ENCODE data around the gene CCDC57.

Gene CCDC57

DNA sequence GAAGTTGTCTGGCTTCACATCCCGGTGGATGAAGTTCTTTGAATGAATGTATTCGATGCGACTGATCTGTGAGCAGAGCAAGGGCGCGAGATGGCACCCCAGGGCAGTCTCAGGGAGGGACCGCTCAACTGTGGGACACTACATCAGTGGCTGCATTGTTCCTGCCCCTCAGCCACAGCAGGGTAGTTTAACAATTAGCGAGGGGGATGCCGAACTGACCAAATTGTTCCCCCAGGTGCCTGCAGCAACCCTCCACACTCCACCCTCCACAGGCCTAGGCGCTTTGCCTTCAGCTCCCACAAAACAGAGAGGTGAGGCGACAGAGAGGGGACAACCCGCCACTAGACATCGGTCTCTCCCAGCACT, 40.5 kb upstream of the CCDC57 start:
- no peak overlapping the region for H3K27ac ChIP-seq
- no peak overlapping the region for H2AFZ ChIP-seq (ENCODE audit: low read depth)
- H3K9ac ChIP-seq = no peak overlapping the region
- H3K27me3 ChIP-seq (ENCODE audit: insufficient read depth, low read depth) = no peaks in the 10 kb centered on the region
- H3K4me3 ChIP-seq (IDR thresholded peaks at IDR 0.05; ENCODE audit: insufficient read depth, low read depth, low read length) = no peak overlapping the region
- H4K20me1 ChIP-seq (ENCODE audit: insufficient read depth) = no peaks in the 10 kb centered on the region
- peaks cover 10% of the 10 kb centered on the region; the same call in 1 of the 2 replicates for H3K79me2 ChIP-seq (ENCODE audit: insufficient read depth, low read depth)
- no peak overlapping the region for H3K4me2 ChIP-seq
- TF ChIP-seq, protein P1, sequence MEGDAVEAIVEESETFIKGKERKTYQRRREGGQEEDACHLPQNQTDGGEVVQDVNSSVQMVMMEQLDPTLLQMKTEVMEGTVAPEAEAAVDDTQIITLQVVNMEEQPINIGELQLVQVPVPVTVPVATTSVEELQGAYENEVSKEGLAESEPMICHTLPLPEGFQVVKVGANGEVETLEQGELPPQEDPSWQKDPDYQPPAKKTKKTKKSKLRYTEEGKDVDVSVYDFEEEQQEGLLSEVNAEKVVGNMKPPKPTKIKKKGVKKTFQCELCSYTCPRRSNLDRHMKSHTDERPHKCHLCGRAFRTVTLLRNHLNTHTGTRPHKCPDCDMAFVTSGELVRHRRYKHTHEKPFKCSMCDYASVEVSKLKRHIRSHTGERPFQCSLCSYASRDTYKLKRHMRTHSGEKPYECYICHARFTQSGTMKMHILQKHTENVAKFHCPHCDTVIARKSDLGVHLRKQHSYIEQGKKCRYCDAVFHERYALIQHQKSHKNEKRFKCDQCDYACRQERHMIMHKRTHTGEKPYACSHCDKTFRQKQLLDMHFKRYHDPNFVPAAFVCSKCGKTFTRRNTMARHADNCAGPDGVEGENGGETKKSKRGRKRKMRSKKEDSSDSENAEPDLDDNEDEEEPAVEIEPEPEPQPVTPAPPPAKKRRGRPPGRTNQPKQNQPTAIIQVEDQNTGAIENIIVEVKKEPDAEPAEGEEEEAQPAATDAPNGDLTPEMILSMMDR (conservative IDR thresholded peaks at IDR 0.05; ENCODE audit: low read depth, low read length) = no peak
- peaks cover 14% of the 10 kb centered on the region; the same call in 1 of the 2 replicates for H3K36me3 ChIP-seq (ENCODE audit: insufficient read depth)
- no peaks in the 10 kb centered on the region for H3K4me1 ChIP-seq (ENCODE audit: low read depth, poor library complexity, severe bottlenecking)

DNA sequence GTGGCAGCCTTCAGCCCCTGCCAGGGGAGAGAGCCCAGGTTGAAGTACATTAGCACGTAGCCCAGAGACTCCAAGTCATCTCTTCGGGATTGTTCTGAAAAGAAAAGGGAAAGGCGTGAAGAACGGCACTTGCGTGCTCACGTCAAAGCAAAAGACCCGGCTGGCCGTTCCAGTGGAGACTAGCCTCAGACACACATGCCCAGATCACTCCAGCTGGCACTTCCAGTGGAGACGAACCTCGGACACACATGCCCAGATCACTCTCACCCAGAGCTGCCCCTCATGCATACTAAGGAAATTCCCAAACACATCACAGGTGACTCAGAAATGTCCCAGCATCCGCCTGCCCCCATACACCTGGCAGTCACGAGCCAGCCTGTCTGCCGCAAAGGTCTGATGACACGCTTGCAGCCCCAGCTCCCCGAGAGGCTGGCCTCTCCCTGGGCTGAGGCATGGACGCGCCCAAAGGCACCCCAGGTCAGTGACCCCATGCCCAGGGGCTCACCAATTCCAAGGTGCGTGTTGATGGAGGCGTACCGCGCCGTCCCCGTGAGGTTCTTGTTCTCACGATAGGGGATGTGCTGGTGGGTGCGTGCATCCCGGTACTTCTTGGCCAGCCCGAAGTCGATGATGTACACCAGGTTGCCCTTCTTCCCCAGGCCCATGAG, 40.0 kb upstream of the CCDC57 start:
- H3K4me1 ChIP-seq (ENCODE audit: low read depth, poor library complexity, severe bottlenecking) = no peaks in the 10 kb centered on the region
- no peak overlapping the region for H3K4me2 ChIP-seq
- peaks cover 7% of the 10 kb centered on the region; the same call in 1 of the 2 replicates for H3K79me2 ChIP-seq (ENCODE audit: insufficient read depth, low read depth)
- H3K27me3 ChIP-seq (ENCODE audit: insufficient read depth, low read depth) = no peaks in the 10 kb centered on the region
- H3K4me3 ChIP-seq (IDR thresholded peaks at IDR 0.05; ENCODE audit: insufficient read depth, low read depth, low read length) = no peak overlapping the region
- H2AFZ ChIP-seq (ENCODE audit: low read depth) = no peak overlapping the region
- no peak overlapping the region for H3K9ac ChIP-seq
- H3K36me3 ChIP-seq (ENCODE audit: insufficient read depth) = peaks cover 17% of the 10 kb centered on the region; the same call in 1 of the 2 replicates
- H4K20me1 ChIP-seq (ENCODE audit: insufficient read depth) = no peaks in the 10 kb centered on the region
- TF ChIP-seq, protein P1 (conservative IDR thresholded peaks at IDR 0.05; ENCODE audit: low read depth, low read length) = no peak
- no peak overlapping the region for H3K27ac ChIP-seq

- H2AFZ ChIP-seq (ENCODE audit: low read depth) = no peak overlapping the region
- TF ChIP-seq, protein P1 (conservative IDR thresholded peaks at IDR 0.05; ENCODE audit: low read depth, low read length) = no peak
- H3K36me3 ChIP-seq (ENCODE audit: insufficient read depth) = peaks cover 16% of the 10 kb centered on the region; the same call in 1 of the 2 replicates
- no peak overlapping the region for H3K4me3 ChIP-seq (IDR thresholded peaks at IDR 0.05; ENCODE audit: insufficient read depth, low read depth, low read length)
- H3K27me3 ChIP-seq (ENCODE audit: insufficient read depth, low read depth) = no peaks in the 10 kb centered on the region
- no peak overlapping the region for H3K4me2 ChIP-seq
- no peak overlapping the region for H3K9ac ChIP-seq
- H3K4me1 ChIP-seq (ENCODE audit: low read depth, poor library complexity, severe bottlenecking) = no peaks in the 10 kb centered on the region
- H4K20me1 ChIP-seq (ENCODE audit: insufficient read depth) = no peaks in the 10 kb centered on the region
- no peaks in the 10 kb centered on the region; the same call in 1 of the 2 replicates for H3K79me2 ChIP-seq (ENCODE audit: insufficient read depth, low read depth)
- no peak overlapping the region for H3K27ac ChIP-seq
Observed at GRCh38 chr17:82250868-82251500, 38.3 kb upstream of the CCDC57 start.

- Histone ChIP-seq H3K4me1 (ENCODE audit: low read depth, poor library complexity, severe bottlenecking) (no peaks in the 10 kb centered on the region), H3K36me3 (ENCODE audit: insufficient read depth) (peaks cover 13% of the 10 kb centered on the region; the same call in 1 of the 2 replicates), H3K4me3 (IDR thresholded peaks at IDR 0.05; ENCODE audit: insufficient read depth, low read depth, low read length) (no peak overlapping the region), H3K79me2 (ENCODE audit: insufficient read depth, low read depth) (no peaks in the 10 kb centered on the region; the same call in 1 of the 2 replicates), H4K20me1 (ENCODE audit: insufficient read depth) (no peaks in the 10 kb centered on the region), H3K27ac (no peak overlapping the region), H2AFZ (ENCODE audit: low read depth) (no peak overlapping the region), H3K9ac (no peak overlapping the region), H3K4me2 (no peak overlapping the region), H3K27me3 (ENCODE audit: insufficient read depth, low read depth) (no peaks in the 10 kb centered on the region)
- TF ChIP-seq, protein P1 (conservative IDR thresholded peaks at IDR 0.05; ENCODE audit: low read depth, low read length) = no peak
Observed at GRCh38 chr17:82249896-82250581, 37.4 kb upstream of the CCDC57 start.
